ENCODE measurements around the gene PLA2G7.

Gene PLA2G7

GRCh38 chr6:46736906-46737305 is 1.7 kb upstream of the PLA2G7 start:
- no peak for DNase-seq (ENCODE audit: low read depth)
- no peak for TF ChIP-seq CTCF (IDR thresholded peaks at IDR 0.05; ENCODE audit: control insufficient read depth, extremely low read depth, insufficient read depth)

GRCh38 chr6:46735720-46736031 is 501 bp upstream of the PLA2G7 start:
- H3K4me3 ChIP-seq (ENCODE audit: low read depth, low read length) = peak overlapping the region; percentile 55
- peak; percentile 51 for DNase-seq (ENCODE audit: low read depth)
- TF ChIP-seq CTCF (IDR thresholded peaks at IDR 0.05; ENCODE audit: control insufficient read depth, extremely low read depth, insufficient read depth) = no peak

More at GRCh38 chr6:46736906-46737305, 1.7 kb upstream of the PLA2G7 start:
- H3K4me3 ChIP-seq (ENCODE audit: low read depth, low read length) = no peak overlapping the region

GRCh38 chr6:46733341-46733801 is 1.8 kb downstream of the PLA2G7 start:
- no peak for DNase-seq (ENCODE audit: low read depth)
- no peak for TF ChIP-seq CTCF (IDR thresholded peaks at IDR 0.05; ENCODE audit: control insufficient read depth, extremely low read depth, insufficient read depth)
- H3K4me3 ChIP-seq (ENCODE audit: low read depth, low read length) = no peak overlapping the region

- DNase-seq (ENCODE audit: low read depth) = no peak
- TF ChIP-seq CTCF (IDR thresholded peaks at IDR 0.05; ENCODE audit: control insufficient read depth, extremely low read depth, insufficient read depth) = no peak
Measured at GRCh38 chr6:46730921-46731461, 4.2 kb downstream of the PLA2G7 start.

GRCh38 chr6:46729787-46730326 is 5.3 kb downstream of the PLA2G7 start:
- no peak for DNase-seq (ENCODE audit: low read depth)
- H3K4me3 ChIP-seq (ENCODE audit: low read depth, low read length) = no peak overlapping the region
- TF ChIP-seq CTCF (IDR thresholded peaks at IDR 0.05; ENCODE audit: control insufficient read depth, extremely low read depth, insufficient read depth) = no peak

More at GRCh38 chr6:46730921-46731461, 4.2 kb downstream of the PLA2G7 start:
- H3K4me3 ChIP-seq (ENCODE audit: low read depth, low read length) = no peak overlapping the region

GRCh38 chr6:46720401-46720800 is 14.8 kb downstream of the PLA2G7 start:
- TF ChIP-seq CTCF (IDR thresholded peaks at IDR 0.05; ENCODE audit: control insufficient read depth, extremely low read depth, insufficient read depth) = no peak
- DNase-seq (ENCODE audit: low read depth) = no peak
- H3K4me3 ChIP-seq (ENCODE audit: low read depth, low read length) = no peak overlapping the region

GRCh38 chr6:46719099-46719498 is 16.1 kb downstream of the PLA2G7 start:
- no peak for TF ChIP-seq CTCF (IDR thresholded peaks at IDR 0.05; ENCODE audit: control insufficient read depth, extremely low read depth, insufficient read depth)
- DNase-seq (ENCODE audit: low read depth) = no peak

More at GRCh38 chr6:46719099-46719498, 16.1 kb downstream of the PLA2G7 start:
- no peak overlapping the region for H3K4me3 ChIP-seq (ENCODE audit: low read depth, low read length)

Data from LNCaP clone FGC (cell line).